ENCODE results near the gene SELENOK.

DNA sequence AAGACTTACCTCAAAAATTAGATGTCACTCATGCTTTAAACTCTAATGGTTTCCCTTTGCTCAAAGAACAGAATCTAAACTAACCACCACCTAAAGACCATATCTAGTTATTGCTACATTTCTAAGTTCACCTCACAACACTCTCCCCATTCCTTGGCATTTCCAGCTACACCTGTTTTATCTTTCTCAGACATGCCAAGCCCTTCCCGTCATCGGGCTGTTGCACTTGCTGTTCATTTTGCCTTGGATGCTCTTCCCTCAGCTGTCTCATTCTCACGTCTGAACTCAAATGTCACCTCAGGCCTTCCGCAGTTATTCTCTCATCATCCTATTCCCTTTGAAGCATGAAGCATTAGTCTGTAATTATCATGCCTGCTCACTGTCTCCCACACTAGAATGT is 8.7 kb downstream of the SELENOK start:
- no peak for TF ChIP-seq CTCF (IDR thresholded peaks at IDR 0.05; ENCODE audit: poor library complexity, severe bottlenecking)
- TF ChIP-seq EZH2 (IDR thresholded peaks at IDR 0.05; ENCODE audit: borderline replicate concordance, insufficient read depth, low read length, poor library complexity, severe bottlenecking): no peak
- no peak for TF ChIP-seq SMC3 (conservative IDR thresholded peaks at IDR 0.05; ENCODE audit: poor library complexity)
- TF ChIP-seq RAD21 (conservative IDR thresholded peaks at IDR 0.05): no peak
- no peak for TF ChIP-seq EP300 (conservative IDR thresholded peaks at IDR 0.05; ENCODE audit: poor library complexity, severe bottlenecking)
- no peak for TF ChIP-seq TAF1 (IDR thresholded peaks at IDR 0.05; ENCODE audit: low read depth)
- TF ChIP-seq, protein P1, sequence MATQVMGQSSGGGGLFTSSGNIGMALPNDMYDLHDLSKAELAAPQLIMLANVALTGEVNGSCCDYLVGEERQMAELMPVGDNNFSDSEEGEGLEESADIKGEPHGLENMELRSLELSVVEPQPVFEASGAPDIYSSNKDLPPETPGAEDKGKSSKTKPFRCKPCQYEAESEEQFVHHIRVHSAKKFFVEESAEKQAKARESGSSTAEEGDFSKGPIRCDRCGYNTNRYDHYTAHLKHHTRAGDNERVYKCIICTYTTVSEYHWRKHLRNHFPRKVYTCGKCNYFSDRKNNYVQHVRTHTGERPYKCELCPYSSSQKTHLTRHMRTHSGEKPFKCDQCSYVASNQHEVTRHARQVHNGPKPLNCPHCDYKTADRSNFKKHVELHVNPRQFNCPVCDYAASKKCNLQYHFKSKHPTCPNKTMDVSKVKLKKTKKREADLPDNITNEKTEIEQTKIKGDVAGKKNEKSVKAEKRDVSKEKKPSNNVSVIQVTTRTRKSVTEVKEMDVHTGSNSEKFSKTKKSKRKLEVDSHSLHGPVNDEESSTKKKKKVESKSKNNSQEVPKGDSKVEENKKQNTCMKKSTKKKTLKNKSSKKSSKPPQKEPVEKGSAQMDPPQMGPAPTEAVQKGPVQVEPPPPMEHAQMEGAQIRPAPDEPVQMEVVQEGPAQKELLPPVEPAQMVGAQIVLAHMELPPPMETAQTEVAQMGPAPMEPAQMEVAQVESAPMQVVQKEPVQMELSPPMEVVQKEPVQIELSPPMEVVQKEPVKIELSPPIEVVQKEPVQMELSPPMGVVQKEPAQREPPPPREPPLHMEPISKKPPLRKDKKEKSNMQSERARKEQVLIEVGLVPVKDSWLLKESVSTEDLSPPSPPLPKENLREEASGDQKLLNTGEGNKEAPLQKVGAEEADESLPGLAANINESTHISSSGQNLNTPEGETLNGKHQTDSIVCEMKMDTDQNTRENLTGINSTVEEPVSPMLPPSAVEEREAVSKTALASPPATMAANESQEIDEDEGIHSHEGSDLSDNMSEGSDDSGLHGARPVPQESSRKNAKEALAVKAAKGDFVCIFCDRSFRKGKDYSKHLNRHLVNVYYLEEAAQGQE (IDR thresholded peaks at IDR 0.05; ENCODE audit: borderline replicate concordance): no peak
- no peak for TF ChIP-seq POLR2AphosphoS5 (IDR thresholded peaks at IDR 0.05)
